ENCODE data around the gene MOB2.

MOB2 gene

DNA sequence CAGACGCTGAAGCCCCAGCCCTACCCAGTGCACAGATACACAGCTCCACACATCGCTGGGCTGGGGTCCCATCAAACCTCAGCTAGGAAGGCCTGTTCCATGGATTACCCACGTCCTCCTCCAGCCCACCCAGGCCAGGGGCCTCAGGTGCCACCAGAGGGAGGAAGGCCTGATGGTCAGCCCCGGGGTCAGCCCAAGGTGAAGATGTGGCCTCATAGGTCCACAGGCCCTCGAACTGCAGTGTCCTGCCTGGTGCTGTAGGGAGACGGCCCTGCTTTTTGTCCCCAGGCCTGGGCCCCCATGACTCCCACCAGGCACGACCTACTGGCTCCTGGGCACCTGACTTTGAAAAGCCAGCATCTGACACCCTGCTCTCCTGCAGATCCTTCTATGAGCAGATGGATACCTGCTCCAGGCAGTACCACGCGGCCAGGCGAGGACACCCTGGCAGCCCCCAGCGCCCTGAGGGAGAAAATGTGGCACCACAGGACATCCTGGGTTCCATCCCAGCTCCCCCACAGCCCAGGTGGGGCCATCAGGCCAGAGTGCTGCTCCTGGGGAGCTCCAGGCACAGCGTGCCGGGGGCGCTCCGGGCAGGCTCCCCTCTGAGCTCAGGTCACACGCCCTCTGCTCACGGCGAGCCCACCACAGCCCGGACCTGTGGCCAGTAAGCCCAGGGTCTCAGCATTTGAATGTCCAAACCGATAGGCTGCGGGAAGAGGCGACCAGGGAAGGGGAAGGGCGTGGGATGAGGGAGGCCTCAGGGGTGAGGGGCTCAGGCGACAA, 15.8 kb upstream of the MOB2 start:
- POLR2A ChIA-PET, result no interaction called here
- no peak for DNase-seq (ENCODE audit: extremely low spot score)
- CTCF ChIA-PET, result no interaction called here
- TF ChIP-seq, protein P1, sequence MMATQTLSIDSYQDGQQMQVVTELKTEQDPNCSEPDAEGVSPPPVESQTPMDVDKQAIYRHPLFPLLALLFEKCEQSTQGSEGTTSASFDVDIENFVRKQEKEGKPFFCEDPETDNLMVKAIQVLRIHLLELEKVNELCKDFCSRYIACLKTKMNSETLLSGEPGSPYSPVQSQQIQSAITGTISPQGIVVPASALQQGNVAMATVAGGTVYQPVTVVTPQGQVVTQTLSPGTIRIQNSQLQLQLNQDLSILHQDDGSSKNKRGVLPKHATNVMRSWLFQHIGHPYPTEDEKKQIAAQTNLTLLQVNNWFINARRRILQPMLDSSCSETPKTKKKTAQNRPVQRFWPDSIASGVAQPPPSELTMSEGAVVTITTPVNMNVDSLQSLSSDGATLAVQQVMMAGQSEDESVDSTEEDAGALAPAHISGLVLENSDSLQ (IDR thresholded peaks at IDR 0.05), result no peak
- no peak for TF ChIP-seq SUZ12 (IDR thresholded peaks at IDR 0.05)
- TF ChIP-seq CTBP1 (IDR thresholded peaks at IDR 0.05; ENCODE audit: borderline replicate concordance), result no peak
- TF ChIP-seq FOXA1 (IDR thresholded peaks at IDR 0.05), result no peak
- TF ChIP-seq BHLHE40 (IDR thresholded peaks at IDR 0.05; ENCODE audit: borderline replicate concordance), result no peak
- no peak for TF ChIP-seq TARDBP (IDR thresholded peaks at IDR 0.05)
- no peak for TF ChIP-seq FOXK2 (IDR thresholded peaks at IDR 0.05)
- TF ChIP-seq ELF4 (IDR thresholded peaks at IDR 0.05), result no peak
- no peak for TF ChIP-seq NFRKB (IDR thresholded peaks at IDR 0.05)
- TF ChIP-seq L3MBTL2 (conservative IDR thresholded peaks at IDR 0.05), result no peak
- TF ChIP-seq HDGF (IDR thresholded peaks at IDR 0.05; ENCODE audit: borderline replicate concordance), result no peak
- no peak for TF ChIP-seq ZNF384 (IDR thresholded peaks at IDR 0.05)
- no peak for TF ChIP-seq ARNT (IDR thresholded peaks at IDR 0.05)
- TF ChIP-seq SP1 (IDR thresholded peaks at IDR 0.05), result no peak
- TF ChIP-seq LEF1 (IDR thresholded peaks at IDR 0.05; ENCODE audit: borderline replicate concordance), result no peak
- TF ChIP-seq FOXM1 (IDR thresholded peaks at IDR 0.05; ENCODE audit: borderline replicate concordance), result no peak

DNA sequence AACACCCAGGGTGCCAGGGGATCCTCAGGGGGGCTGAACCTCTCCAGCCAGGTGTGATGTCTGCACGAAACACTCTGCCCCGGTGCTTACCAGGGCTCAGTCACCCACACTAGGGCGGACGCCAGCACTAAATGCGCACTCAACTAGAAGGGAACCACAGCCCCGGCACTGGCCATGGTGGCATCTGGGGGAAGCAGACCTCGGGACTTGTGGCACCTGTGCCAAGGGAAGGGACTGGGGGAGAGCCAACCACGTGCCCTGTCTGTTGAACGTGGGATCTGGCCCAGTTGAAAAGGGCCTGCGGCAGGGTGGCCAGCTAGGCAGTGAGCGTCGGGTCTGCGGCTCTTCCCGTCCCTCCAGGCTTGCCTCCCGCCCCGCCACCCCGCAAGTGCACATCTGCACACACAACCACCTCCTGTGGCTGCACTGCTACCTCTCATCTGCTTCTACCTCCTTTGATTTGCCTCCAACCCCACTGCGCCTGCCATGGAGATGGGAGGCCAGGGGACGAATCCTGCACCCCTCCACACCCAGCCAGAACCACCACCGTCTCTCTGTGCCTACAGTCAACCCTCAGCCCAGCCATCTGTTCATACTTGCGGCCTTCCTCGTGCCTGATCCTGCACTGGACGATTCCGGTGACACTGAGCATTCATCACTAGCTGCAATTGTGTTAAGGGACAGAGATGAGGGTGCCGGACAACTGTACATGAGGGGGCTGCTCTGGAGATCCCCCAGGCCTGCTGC, 15.0 kb upstream of the MOB2 start:
- CTCF ChIA-PET, result no interaction called here
- POLR2A ChIA-PET, result no interaction called here
- TF ChIP-seq NFRKB (IDR thresholded peaks at IDR 0.05), result no peak
- no peak for TF ChIP-seq CTBP1 (IDR thresholded peaks at IDR 0.05; ENCODE audit: borderline replicate concordance)
- no peak for TF ChIP-seq SP1 (IDR thresholded peaks at IDR 0.05)
- TF ChIP-seq LEF1 (IDR thresholded peaks at IDR 0.05; ENCODE audit: borderline replicate concordance), result no peak
- TF ChIP-seq, protein P1 (IDR thresholded peaks at IDR 0.05), result no peak
- TF ChIP-seq TARDBP (IDR thresholded peaks at IDR 0.05), result no peak
- no peak for TF ChIP-seq ARNT (IDR thresholded peaks at IDR 0.05)
- TF ChIP-seq ELF4 (IDR thresholded peaks at IDR 0.05), result no peak
- no peak for TF ChIP-seq ZNF384 (IDR thresholded peaks at IDR 0.05)
- TF ChIP-seq L3MBTL2 (conservative IDR thresholded peaks at IDR 0.05), result no peak
- no peak for TF ChIP-seq FOXA1 (IDR thresholded peaks at IDR 0.05)
- TF ChIP-seq SUZ12 (IDR thresholded peaks at IDR 0.05), result no peak
- no peak for TF ChIP-seq FOXK2 (IDR thresholded peaks at IDR 0.05)
- TF ChIP-seq FOXM1 (IDR thresholded peaks at IDR 0.05; ENCODE audit: borderline replicate concordance), result no peak
- no peak for TF ChIP-seq BHLHE40 (IDR thresholded peaks at IDR 0.05; ENCODE audit: borderline replicate concordance)
- DNase-seq (ENCODE audit: extremely low spot score), result no peak

DNA sequence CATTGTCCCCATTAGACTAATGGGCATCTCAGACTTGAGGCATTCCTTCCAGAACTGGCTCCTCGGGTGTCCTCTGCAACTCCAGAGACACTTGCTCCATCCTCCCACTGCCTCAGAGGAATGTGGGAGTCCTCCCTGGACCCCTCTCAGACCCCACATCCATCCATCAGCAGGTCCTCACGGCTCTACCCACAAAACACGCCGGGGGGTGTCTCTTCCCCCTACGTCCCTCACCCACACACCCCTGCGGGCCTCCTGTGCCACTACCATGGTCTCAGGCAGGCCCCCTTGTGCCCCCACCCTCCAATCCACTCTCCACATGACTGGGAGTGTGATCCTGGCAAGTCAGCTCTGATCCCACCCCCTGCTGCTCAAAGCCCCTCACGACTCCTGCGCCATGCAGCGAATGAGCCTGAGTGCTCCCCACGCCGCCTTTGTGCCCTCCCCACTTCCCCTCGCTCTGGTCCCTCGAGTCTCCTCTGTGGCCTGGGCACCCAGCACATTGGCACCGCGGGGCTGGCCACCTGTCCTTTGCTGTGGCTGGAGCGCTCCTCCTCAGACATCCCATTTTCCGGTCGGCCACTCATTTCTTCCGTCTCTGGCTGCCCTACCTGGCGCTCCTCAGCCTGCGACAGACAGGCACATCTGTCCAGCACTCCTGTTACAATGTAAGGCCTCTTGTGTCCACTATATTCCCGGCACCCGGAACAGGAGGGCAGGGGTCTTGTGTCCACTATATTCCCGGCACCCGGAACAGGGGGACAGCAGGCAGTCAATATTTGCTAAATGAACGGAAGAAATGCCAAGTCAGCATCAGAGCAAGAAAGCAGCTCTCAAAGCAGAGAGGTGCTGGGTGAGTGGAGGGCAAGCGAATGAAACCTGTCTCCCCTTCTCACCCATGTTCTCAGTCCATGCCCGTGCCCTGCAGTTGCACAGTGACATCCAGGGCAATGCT, 14.2 kb upstream of the MOB2 start:
- TF ChIP-seq CTBP1 (IDR thresholded peaks at IDR 0.05; ENCODE audit: borderline replicate concordance) (no peak), FOXM1 (IDR thresholded peaks at IDR 0.05; ENCODE audit: borderline replicate concordance) (no peak), NFRKB (IDR thresholded peaks at IDR 0.05) (no peak), SP1 (IDR thresholded peaks at IDR 0.05) (no peak), TARDBP (IDR thresholded peaks at IDR 0.05) (no peak), ARNT (IDR thresholded peaks at IDR 0.05) (no peak), HDGF (IDR thresholded peaks at IDR 0.05; ENCODE audit: borderline replicate concordance) (no peak)
- TF ChIP-seq, protein P1 (IDR thresholded peaks at IDR 0.05), result no peak
- POLR2A ChIA-PET, result no interaction called here
- CTCF ChIA-PET, result no interaction called here
- DNase-seq (ENCODE audit: extremely low spot score), result no peak

- CTCF ChIA-PET, result no interaction called here
- TF ChIP-seq SUZ12 (IDR thresholded peaks at IDR 0.05), result no peak
- no peak for TF ChIP-seq SP1 (IDR thresholded peaks at IDR 0.05)
- no peak for TF ChIP-seq TARDBP (IDR thresholded peaks at IDR 0.05)
- TF ChIP-seq BHLHE40 (IDR thresholded peaks at IDR 0.05; ENCODE audit: borderline replicate concordance), result no peak
- no peak for TF ChIP-seq LEF1 (IDR thresholded peaks at IDR 0.05; ENCODE audit: borderline replicate concordance)
- no peak for TF ChIP-seq NFRKB (IDR thresholded peaks at IDR 0.05)
- TF ChIP-seq FOXK2 (IDR thresholded peaks at IDR 0.05), result no peak
- no peak for TF ChIP-seq FOXA1 (IDR thresholded peaks at IDR 0.05)
- TF ChIP-seq, protein P1 (IDR thresholded peaks at IDR 0.05), result no peak
- no peak for TF ChIP-seq FOXM1 (IDR thresholded peaks at IDR 0.05; ENCODE audit: borderline replicate concordance)
- TF ChIP-seq ELF4 (IDR thresholded peaks at IDR 0.05), result no peak
- TF ChIP-seq CTBP1 (IDR thresholded peaks at IDR 0.05; ENCODE audit: borderline replicate concordance), result no peak
- TF ChIP-seq ARNT (IDR thresholded peaks at IDR 0.05), result no peak
- no peak for TF ChIP-seq ZNF384 (IDR thresholded peaks at IDR 0.05)
- no peak for DNase-seq (ENCODE audit: extremely low spot score)
- POLR2A ChIA-PET, result interaction anchor here (1.2 kb wide), 1 partner anchor 8 kb away, joined by 3 read pairs; no protein-coding TSS in a partner anchor
Measured at GRCh38 chr11:1499899-1500298, 13.3 kb upstream of the MOB2 start.

Data from HEK293T (cell line).